T-cell (primary cell): ENCODE results near the gene RAPH1. TPM values are rescaled to one million over a fixed set of nuclear protein-coding genes. Genes with fewer than 3 reads are reported as not detected.

Experiments
- ATAC-seq, 4 experiments: fragments of 200-7000 bp in 3 of 4; fragments of 150-1000 bp in 1 of 4; cut with Tn5 transposase; replicated peaks in 1 of 4; 1 replicate in 3 of 4; 2 replicates in 1 of 4; pipeline ENCODE4 v1.10.0; 2021; ENCODE audit warnings: moderate library complexity in 3 of 4, mild to moderate bottlenecking in 2 of 4, moderate number of reproducible peaks in 1 of 4
- CTCF ChIA-PET, 2 donors: fragments of 300-600 bp; sonication (Branson Sonifier 250); formaldehyde crosslinking; loops; one replicate each; lab custom pipeline; 2022; ENCODE audit warnings: antibody characterized with exemption in 2 of 2; lab: Charles Lee
- POLR2A ChIA-PET, 2 donors: fragments of 300-600 bp; sonication (Branson Sonifier 250); formaldehyde crosslinking; loops; one replicate each; lab custom pipeline; 2022; ENCODE audit warnings: antibody characterized with exemption in 2 of 2; lab: Charles Lee
- DNase-seq, 35 experiments: peaks; one replicate each; pipeline versions ENCODE4 v3.0.0 to v3.0.0-alpha.2; 2013 to 2023
- H3K27ac ChIP-seq: one replicate; pipeline ENCODE4 v1.5.1; 2013; ENCODE audit warnings: low read length
- H3K27me3 ChIP-seq, 2 experiments: replicated peaks in 1 of 2; 1 replicate in 1 of 2; 2 replicates in 1 of 2; pipeline versions ENCODE4 v1.6.1 to v1.7.0; 2013; ENCODE audit warnings: low read length in 1 of 2, mixed read lengths in 1 of 2; ENCODE audit not compliant: control insufficient read depth in 2 of 2, insufficient read depth in 2 of 2; ENCODE audit errors: extremely low read depth in 1 of 2
- H3K36me3 ChIP-seq, 2 donors: 1 replicate in 1 of 2; 2 replicates in 1 of 2; pipeline versions ENCODE4 v1.6.1 to v1.7.0; 2013; ENCODE audit warnings: low read length in 1 of 2; ENCODE audit not compliant: control insufficient read depth in 2 of 2, insufficient read depth in 1 of 2; ENCODE audit errors: extremely low read depth in 1 of 2
- H3K4me1 ChIP-seq, 2 experiments: 1 replicate in 1 of 2; 2 replicates in 1 of 2; pipeline versions ENCODE4 v1.6.1 to v1.7.0; 2013; ENCODE audit warnings: low read length in 2 of 2, mixed read lengths in 1 of 2; ENCODE audit not compliant: insufficient read depth in 2 of 2, control insufficient read depth in 1 of 2; ENCODE audit errors: extremely low read depth in 1 of 2
- H3K4me3 ChIP-seq, 2 donors: 1 replicate in 1 of 2; 2 replicates in 1 of 2; pipeline versions ENCODE4 v1.5.1 to v1.7.0; 2013; ENCODE audit warnings: mild to moderate bottlenecking in 2 of 2, low read length in 1 of 2, moderate library complexity in 1 of 2; ENCODE audit not compliant: control insufficient read depth in 1 of 2; ENCODE audit errors: extremely low read depth in 1 of 2
- H3K9me3 ChIP-seq: 2 replicates; pipeline ENCODE4 v1.7.0; 2013
- H3K27ac Mint-ChIP-seq, 2 donors: one replicate each; pipeline ENCODE4 v1.8.0; 2020 to 2021; ENCODE audit warnings: mild to moderate bottlenecking in 2 of 2, mixed read lengths in 2 of 2
- H3K27me3 Mint-ChIP-seq, 2 donors: one replicate each; pipeline ENCODE4 v1.8.0; 2021 to 2022; ENCODE audit warnings: mixed read lengths in 2 of 2
- H3K36me3 Mint-ChIP-seq: one replicate; pipeline ENCODE4 v1.8.0; 2021; ENCODE audit warnings: mixed read lengths
- H3K4me1 Mint-ChIP-seq, 3 donors: one replicate each; pipeline ENCODE4 v1.8.0; 2020 to 2022; ENCODE audit warnings: mixed read lengths in 3 of 3, mild to moderate bottlenecking in 1 of 3
- H3K4me3 Mint-ChIP-seq, 3 donors: one replicate each; pipeline ENCODE4 v1.8.0; 2020 to 2022; ENCODE audit warnings: mild to moderate bottlenecking in 3 of 3, mixed read lengths in 3 of 3, moderate library complexity in 3 of 3
- H3K9me3 Mint-ChIP-seq, 3 donors: one replicate each; pipeline ENCODE4 v1.8.0; 2020 to 2022; ENCODE audit warnings: mixed read lengths in 3 of 3
- WGBS: methylation state at CpG from one replicate; pipeline ENCODE4 v1.1.5; 2013; ENCODE audit warnings: missing lambda C conversion rate; ENCODE audit not compliant: insufficient coverage; 5-methylcytosine and 5-hydroxymethylcytosine counted together
- total RNA-seq, 35 experiments: library from RNA in 6 of 35; stranded (reverse) in 6 of 35; fragments of 120-200 nt in 1 of 35; gene quantifications; one replicate each; pipeline versions ENCODE4 v1.2.1 to v1.2.4 and lab custom pipeline; 2013 to 2026

RAPH1 gene
- total RNA-seq, 5 donors from 2014 or later (not counting 1 experiment from before 2014, with no cell fraction given): 1.4 to 4.4 (median 2.8) TPM

DNA sequence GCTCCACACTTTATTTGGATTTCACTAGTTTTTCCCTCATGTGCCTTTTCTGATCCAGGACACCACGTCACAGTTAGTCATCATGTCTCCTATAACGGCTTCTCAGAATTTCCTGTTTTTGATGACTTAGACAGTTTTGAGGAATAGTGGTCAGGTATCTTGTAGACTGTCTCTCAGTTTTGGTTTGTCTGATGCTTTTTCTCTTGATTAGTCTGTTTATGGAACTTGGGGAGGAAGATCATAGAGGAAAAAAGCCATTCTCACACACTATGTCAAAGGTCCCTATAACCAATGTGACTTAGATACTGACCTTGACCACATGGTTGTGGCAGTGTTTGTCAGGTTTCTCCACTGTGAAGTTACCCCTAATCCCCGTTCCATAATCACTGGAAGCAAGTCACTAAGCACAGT, 89.0 kb downstream of the RAPH1 start:
- POLR2A ChIA-PET: no interaction called here
- H3K27me3 ChIP-seq: no peaks in the 10 kb centered on the region
- DNase-seq (no peak), ATAC-seq (no peak)
- H3K36me3 ChIP-seq: no peaks in the 10 kb centered on the region
- WGBS: 80% methylated on average over 1 of the region's 3 CpGs
- H3K9me3 ChIP-seq: no peaks in the 10 kb centered on the region
- Mint-ChIP-seq H3K9me3 (no peaks in the 10 kb centered on the region), H3K27me3 (no peaks in the 10 kb centered on the region), H3K36me3 (peaks cover 6% of the 10 kb centered on the region), H3K27ac (no peak overlapping the region), H3K4me1 (peaks cover 0 to 4% (median 0%) of the 10 kb centered on the region in 3 donors), H3K4me3 (no peak overlapping the region)
- CTCF ChIA-PET: interaction anchor here in 1 of 2 donors (0.6 kb wide), 1 partner anchor 418 kb away, joined by 3 read pairs; no protein-coding TSS in a partner anchor
- no peaks in the 10 kb centered on the region for H3K4me1 ChIP-seq
- no peak overlapping the region for H3K27ac ChIP-seq
- H3K4me3 ChIP-seq: no peak overlapping the region

DNA sequence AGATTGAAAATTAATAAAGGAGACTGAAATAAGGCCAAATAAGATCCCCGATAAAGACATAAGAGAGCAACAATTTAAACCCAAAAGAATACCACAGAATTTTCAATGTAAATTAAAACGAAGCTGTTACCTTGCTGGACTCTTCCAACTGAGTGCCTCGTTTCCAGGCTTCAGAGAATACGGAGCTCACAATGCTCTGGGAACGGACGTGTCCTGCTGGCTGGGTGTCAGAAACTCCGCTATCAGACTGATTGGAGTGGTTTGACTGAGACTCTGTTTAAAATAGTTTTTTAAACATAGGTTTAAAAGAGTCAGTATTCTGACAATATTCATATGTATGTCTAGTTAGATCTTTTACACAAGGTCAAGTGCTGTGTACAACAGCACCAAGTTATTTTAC, 90.4 kb downstream of the RAPH1 start:
- H3K4me3 Mint-ChIP-seq: no peak overlapping the region
- CTCF ChIA-PET: no interaction called here
- H3K9me3 Mint-ChIP-seq: no peaks in the 10 kb centered on the region
- POLR2A ChIA-PET: no interaction called here
- no CpG with 5 or more reads among the region's 7 CpGs for WGBS
- H3K27me3 Mint-ChIP-seq: no peaks in the 10 kb centered on the region
- H3K4me1 Mint-ChIP-seq: peaks cover 0 to 4% (median 0%) of the 10 kb centered on the region in 3 donors
- H3K27ac Mint-ChIP-seq: no peak overlapping the region
- H3K4me3 ChIP-seq: no peak overlapping the region
- DNase-seq (no peak), ATAC-seq (no peak)
- no peaks in the 10 kb centered on the region for H3K27me3 ChIP-seq
- peaks cover 6% of the 10 kb centered on the region for H3K36me3 Mint-ChIP-seq
- no peak overlapping the region for H3K27ac ChIP-seq
- no peaks in the 10 kb centered on the region for H3K36me3 ChIP-seq
- H3K9me3 ChIP-seq: no peaks in the 10 kb centered on the region
- no peaks in the 10 kb centered on the region for H3K4me1 ChIP-seq

DNA sequence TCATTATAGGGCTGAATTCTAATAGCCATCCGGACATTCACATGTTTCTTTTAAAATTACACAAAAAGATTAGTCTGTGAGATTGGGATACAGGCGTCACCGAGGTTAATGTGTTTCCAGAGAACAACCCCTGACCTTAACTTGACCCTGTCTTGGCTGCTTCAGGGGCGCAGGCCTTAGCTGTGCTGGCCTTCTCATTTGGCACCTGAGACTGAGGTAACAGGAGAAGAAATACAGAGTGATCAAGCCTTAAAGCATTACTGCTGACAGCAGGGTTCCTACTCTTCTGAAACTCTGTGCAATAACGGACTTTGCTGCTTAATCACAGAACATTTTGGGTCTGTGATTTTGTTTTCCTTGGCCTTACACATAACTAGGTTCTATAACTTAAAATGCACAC, 92.6 kb downstream of the RAPH1 start:
- 90% methylated on average over 3 of the region's 5 CpGs for WGBS
- CTCF ChIA-PET: no interaction called here

DNA sequence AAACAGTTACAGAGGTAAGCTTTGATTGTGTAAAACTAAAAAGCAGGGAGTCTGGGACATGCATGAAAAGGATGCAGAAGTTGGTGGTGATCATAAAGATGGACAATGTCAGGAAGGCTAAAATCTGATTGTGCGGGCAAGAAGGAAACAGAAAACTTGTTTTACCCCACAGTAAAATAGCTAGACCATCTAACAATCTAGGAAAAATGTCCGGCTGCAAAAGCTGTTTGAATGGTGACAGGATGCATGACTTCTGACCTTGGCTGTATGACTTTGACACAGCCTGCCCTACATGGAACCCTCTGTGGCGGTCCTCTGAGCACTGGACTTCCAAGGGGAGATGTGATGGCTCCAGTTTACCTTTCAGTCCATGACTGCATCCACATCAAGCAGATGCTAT, 93.6 kb downstream of the RAPH1 start:
- ATAC-seq: no peak
- no peak overlapping the region for H3K4me3 Mint-ChIP-seq
- no peak for DNase-seq
- H3K27me3 Mint-ChIP-seq: no peaks in the 10 kb centered on the region
- 100% methylated on average over 2 of the region's 3 CpGs for WGBS
- no peak overlapping the region for H3K4me3 ChIP-seq
- no peaks in the 10 kb centered on the region for H3K9me3 ChIP-seq
- H3K4me1 Mint-ChIP-seq: peaks cover 0 to 4% (median 0%) of the 10 kb centered on the region in 3 donors
- no peaks in the 10 kb centered on the region for H3K27me3 ChIP-seq
- H3K36me3 Mint-ChIP-seq: peaks cover 14% of the 10 kb centered on the region
- ChIA-PET POLR2A (interaction anchor here in 1 of 2 donors (0.6 kb wide), 1 partner anchor 1613 kb away, joined by 3 read pairs; no protein-coding TSS in a partner anchor), CTCF (interaction anchor here in 1 of 2 donors (0.5 kb wide), 1 partner anchor 1265 kb away, joined by 5 read pairs; no protein-coding TSS in a partner anchor)
- no peak overlapping the region for H3K27ac ChIP-seq
- H3K36me3 ChIP-seq: peaks cover 0 to 2% of the 10 kb centered on the region in 2 donors
- H3K27ac Mint-ChIP-seq: no peak overlapping the region
- H3K9me3 Mint-ChIP-seq: no peaks in the 10 kb centered on the region
- H3K4me1 ChIP-seq: no peaks in the 10 kb centered on the region

More for the DNA sequence above, 92.6 kb downstream of the RAPH1 start:
- H3K4me1 ChIP-seq: no peaks in the 10 kb centered on the region
- H3K9me3 Mint-ChIP-seq: no peaks in the 10 kb centered on the region
- H3K36me3 Mint-ChIP-seq: peaks cover 13% of the 10 kb centered on the region
- peaks cover 0 to 4% (median 0%) of the 10 kb centered on the region in 3 donors for H3K4me1 Mint-ChIP-seq
- POLR2A ChIA-PET: no interaction called here
- H3K27ac ChIP-seq: no peak overlapping the region
- no peak overlapping the region for H3K4me3 Mint-ChIP-seq
- no peaks in the 10 kb centered on the region for H3K27me3 Mint-ChIP-seq
- DNase-seq: no peak
- peaks cover 0 to 2% of the 10 kb centered on the region in 2 donors for H3K36me3 ChIP-seq
- no peak overlapping the region for H3K4me3 ChIP-seq
- ATAC-seq: no peak
- no peaks in the 10 kb centered on the region for H3K27me3 ChIP-seq
- no peaks in the 10 kb centered on the region for H3K9me3 ChIP-seq
- peak overlapping the region in 1 of 2 donors; percentile 34 for H3K27ac Mint-ChIP-seq

DNA sequence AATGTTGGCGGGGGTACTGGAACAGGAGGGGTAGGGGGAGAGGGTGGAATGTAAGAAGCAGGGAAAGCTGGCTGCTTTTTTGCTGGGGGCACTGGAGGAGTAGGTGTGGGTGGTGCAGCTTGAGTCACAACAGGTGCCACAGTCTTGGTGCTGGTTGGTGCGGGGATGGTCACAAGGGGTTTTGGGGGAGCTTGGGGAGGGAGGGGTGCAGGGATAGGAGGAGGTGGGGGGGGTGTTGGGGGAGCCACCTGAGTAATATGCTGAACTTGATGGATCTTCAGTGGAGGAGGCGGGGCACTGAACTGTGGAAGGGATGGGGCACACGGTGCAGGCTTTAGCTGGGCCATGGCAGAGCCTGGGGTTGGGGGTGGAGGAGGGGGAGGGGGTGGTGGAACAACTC, 94.4 kb downstream of the RAPH1 start:
- H3K36me3 ChIP-seq: peaks cover 0 to 4% of the 10 kb centered on the region in 2 donors
- H3K9me3 ChIP-seq: no peaks in the 10 kb centered on the region
- H3K4me1 Mint-ChIP-seq: peaks cover 0 to 2% (median 0%) of the 10 kb centered on the region in 3 donors
- no peaks in the 10 kb centered on the region for H3K27me3 Mint-ChIP-seq
- no peaks in the 10 kb centered on the region for H3K27me3 ChIP-seq
- no peaks in the 10 kb centered on the region for H3K9me3 Mint-ChIP-seq
- no peak overlapping the region for H3K27ac ChIP-seq
- ChIA-PET CTCF (interaction anchor here (0.5 to 0.6 kb wide), 3 partner anchors 373 to 1264 kb away, joined by 3 to 5 read pairs (median 5); no protein-coding TSS in a partner anchor), POLR2A (no interaction called here)
- WGBS: 81% methylated on average over 3 of the region's 4 CpGs
- ATAC-seq (no peak), DNase-seq (no peak)
- H3K4me3 Mint-ChIP-seq: no peak overlapping the region
- no peak overlapping the region for H3K27ac Mint-ChIP-seq
- no peak overlapping the region for H3K4me3 ChIP-seq
- no peaks in the 10 kb centered on the region for H3K4me1 ChIP-seq
- H3K36me3 Mint-ChIP-seq: peaks cover 15% of the 10 kb centered on the region

DNA sequence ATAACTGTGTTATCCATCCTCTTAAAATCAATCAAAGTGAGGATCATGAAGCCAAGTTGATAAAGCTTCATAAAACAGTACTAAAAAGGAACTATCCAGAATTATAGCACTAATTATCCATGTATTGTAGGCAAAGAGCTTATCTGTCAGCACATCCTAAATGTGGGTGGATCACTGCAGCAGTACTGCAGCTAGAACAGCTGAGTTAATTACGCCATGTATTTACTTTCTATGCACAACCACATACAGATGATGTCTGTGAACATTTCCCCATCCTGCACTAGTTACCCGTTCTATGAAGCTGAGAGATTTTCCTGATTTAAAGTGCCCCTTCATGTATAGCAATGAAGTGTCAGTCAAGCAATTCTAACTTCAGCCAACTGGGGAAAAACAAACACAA, 96.6 kb downstream of the RAPH1 start:
- Histone ChIP-seq H3K4me3 (no peak overlapping the region), H3K36me3 (peaks cover 0 to 4% of the 10 kb centered on the region in 2 donors), H3K9me3 (no peaks in the 10 kb centered on the region), H3K27ac (no peak overlapping the region), H3K4me1 (no peaks in the 10 kb centered on the region), H3K27me3 (no peaks in the 10 kb centered on the region)
- H3K4me1 Mint-ChIP-seq: no peaks in the 10 kb centered on the region
- DNase-seq: no peak
- no peak for ATAC-seq
- H3K4me3 Mint-ChIP-seq: no peak overlapping the region
- 100% methylated on average over 1 of the region's 2 CpGs for WGBS
- H3K27me3 Mint-ChIP-seq: no peaks in the 10 kb centered on the region
- peaks cover 15% of the 10 kb centered on the region for H3K36me3 Mint-ChIP-seq
- no peak overlapping the region for H3K27ac Mint-ChIP-seq
- ChIA-PET POLR2A (interaction anchor here (0.6 kb wide), 2 partner anchors 16 to 46 kb away, joined by 5 to 6 read pairs; no protein-coding TSS in a partner anchor), CTCF (no interaction called here)
- no peaks in the 10 kb centered on the region for H3K9me3 Mint-ChIP-seq
